Hepatocyte (in vitro differentiated cells): Measurements from ENCODE around the gene ARHGEF10L.

Source experiments
- CTCF ChIP-seq: fragments of 200-600 bp; sonication (generic); IDR thresholded peaks from 2 replicates; pipeline ENCODE4 v1.5.1; 2016; ENCODE audit warnings: antibody characterized with exemption, mild to moderate bottlenecking; ENCODE audit not compliant: poor library complexity
- EZH2 ChIP-seq: fragments of 200-600 bp; sonication (generic); IDR thresholded peaks from 2 replicates; pipeline ENCODE4 v1.6.1; 2016; ENCODE audit warnings: antibody characterized with exemption, mild to moderate bottlenecking, borderline replicate concordance

- TF ChIP-seq CTCF (no peak), EZH2 (no peak)
Observed at GRCh38 chr1:17609529-17609928, 70.0 kb downstream of the ARHGEF10L start.
